Astrocyte of the spinal cord (primary cell): ENCODE data around the gene EBPL.

Experiments
- DNase-seq: peaks from one replicate; pipeline ENCODE4 v3.0.0; 2011; ENCODE audit warnings: low read depth, low spot score
- H3K4me3 ChIP-seq: 2 replicates; pipeline ENCODE4 v1.5.1; 2011; ENCODE audit warnings: low read depth, mild to moderate bottlenecking, low read length, moderate library complexity
- CTCF ChIP-seq: IDR thresholded peaks from 2 replicates; pipeline ENCODE4 v1.5.1; 2012; ENCODE audit warnings: low read depth, mild to moderate bottlenecking, low read length, inconsistent platforms
- in situ Hi-C: cut with HindIII; loops from 2 replicates; pipeline ENCODE4 v1.10.0; 2017; ENCODE audit warnings: low sequenced_read_pairs

EBPL gene

GRCh38 chr13:49676581-49677298 is 14.5 kb downstream of the EBPL start:
- in situ Hi-C loops: no loop called here
- no peak for TF ChIP-seq CTCF
- no peak for DNase-seq
- H3K4me3 ChIP-seq: no peak overlapping the region

DNA sequence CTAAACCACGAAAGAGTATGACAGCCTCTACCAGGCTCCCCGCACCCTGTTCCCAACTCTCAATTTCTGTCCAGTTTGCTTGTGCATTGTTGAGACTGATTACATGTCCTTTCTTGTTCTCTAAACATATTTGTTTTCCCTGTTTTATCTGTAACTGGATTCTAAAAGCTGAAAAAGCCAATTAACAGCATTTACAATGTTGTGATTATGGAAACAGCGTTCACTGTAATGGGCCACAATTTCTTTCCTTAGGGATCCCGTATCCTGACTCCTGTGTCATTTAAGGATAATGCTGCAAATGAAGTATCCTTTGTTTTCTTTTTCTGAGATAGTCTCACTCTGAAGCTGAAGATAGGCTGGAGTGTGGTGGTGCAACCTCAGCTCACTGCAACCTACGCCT is 20.5 kb downstream of the EBPL start:
- DNase-seq: no peak
- H3K4me3 ChIP-seq: no peak overlapping the region
- in situ Hi-C loops: no loop called here
- no peak for TF ChIP-seq CTCF

GRCh38 chr13:49669735-49670309 is 21.5 kb downstream of the EBPL start:
- peak; percentile 87 for TF ChIP-seq CTCF
- H3K4me3 ChIP-seq: no peak overlapping the region
- in situ Hi-C loops: no loop called here
- DNase-seq: peak; percentile 79

GRCh38 chr13:49667773-49668172 is 23.5 kb downstream of the EBPL start:
- peak; percentile 33 for DNase-seq
- in situ Hi-C loops: no loop called here
- no peak overlapping the region for H3K4me3 ChIP-seq
- TF ChIP-seq CTCF: no peak

- TF ChIP-seq CTCF: no peak
- no peak for DNase-seq
- in situ Hi-C loops: no loop called here
- no peak overlapping the region for H3K4me3 ChIP-seq
Measured at GRCh38 chr13:49664606-49665005, 26.7 kb downstream of the EBPL start.

- DNase-seq: no peak
- TF ChIP-seq CTCF: no peak
- no peak overlapping the region for H3K4me3 ChIP-seq
- in situ Hi-C loops: no loop called here
Measured at GRCh38 chr13:49657241-49657641, 34.0 kb downstream of the EBPL start.
